Suppressor macrophage (primary cell): ENCODE data around the gene WHAMM.
"Not testable (repeated sequence)": the region's sequence is repeated elsewhere in the genome, so short reads cannot be mapped to it uniquely, and the experiment has no call there.

Experiments
- DNase-seq, 4 experiments: peaks; one replicate each; pipeline ENCODE4 v3.0.0-alpha.2; 2020 to 2022

Gene WHAMM

GRCh38 chr15:82865981-82866380 is 56.6 kb downstream of the WHAMM start:
- not testable (repeated sequence) for DNase-seq

DNA sequence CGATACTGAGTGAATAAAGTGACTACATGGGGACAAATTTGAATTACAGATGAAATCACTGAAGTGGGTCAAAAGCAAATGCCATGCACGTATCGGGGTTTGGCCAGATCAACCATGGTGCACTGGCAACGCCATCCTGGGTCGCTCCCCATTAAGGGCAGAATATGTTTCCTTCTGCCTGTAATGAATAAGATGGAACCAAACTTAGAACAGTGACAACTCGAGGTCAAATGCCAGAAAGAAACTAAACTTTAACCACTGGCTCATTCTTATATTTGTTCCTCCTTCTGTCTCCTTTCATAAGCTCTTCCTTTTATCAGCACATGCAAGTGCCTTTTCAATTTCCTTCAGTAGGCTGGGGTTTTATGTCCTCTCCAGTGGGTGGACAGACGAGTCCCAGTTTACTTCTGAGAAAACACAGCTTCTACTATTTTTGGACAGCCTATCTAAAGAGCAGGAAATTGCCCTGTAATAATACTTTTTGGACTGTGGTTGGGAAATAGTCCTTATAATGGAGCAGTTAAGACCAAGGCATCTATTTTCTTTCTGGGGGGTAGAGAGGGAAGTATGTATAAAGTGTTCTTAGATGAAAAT is 61.4 kb downstream of the WHAMM start:
- peak; percentile 36 to 72 (median 56) for DNase-seq

DNA sequence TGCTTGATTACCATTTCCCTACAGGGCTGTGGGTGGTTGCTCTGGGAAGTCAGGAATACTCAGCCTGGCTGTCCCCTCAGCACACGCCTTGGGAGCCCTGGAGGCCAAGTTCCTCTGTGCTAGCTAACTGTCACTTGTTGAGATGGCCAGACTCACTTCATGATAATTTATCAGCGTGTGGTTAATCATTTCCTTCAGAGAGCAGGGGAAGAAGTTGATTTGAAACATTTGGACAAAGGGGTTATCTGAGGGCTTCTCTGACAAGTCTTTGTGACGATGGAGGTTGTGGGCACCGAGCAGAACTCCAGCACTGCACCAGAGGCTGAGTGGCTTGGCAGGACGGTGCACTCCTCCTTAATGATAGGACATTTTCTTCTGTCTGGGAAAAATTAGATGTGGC is 61.9 kb downstream of the WHAMM start:
- DNase-seq, result peak; percentile 32 to 67 (median 51)

GRCh38 chr15:82871832-82872484 is 62.5 kb downstream of the WHAMM start:
- peak in 1 of 4 experiments; percentile 22 for DNase-seq

DNA sequence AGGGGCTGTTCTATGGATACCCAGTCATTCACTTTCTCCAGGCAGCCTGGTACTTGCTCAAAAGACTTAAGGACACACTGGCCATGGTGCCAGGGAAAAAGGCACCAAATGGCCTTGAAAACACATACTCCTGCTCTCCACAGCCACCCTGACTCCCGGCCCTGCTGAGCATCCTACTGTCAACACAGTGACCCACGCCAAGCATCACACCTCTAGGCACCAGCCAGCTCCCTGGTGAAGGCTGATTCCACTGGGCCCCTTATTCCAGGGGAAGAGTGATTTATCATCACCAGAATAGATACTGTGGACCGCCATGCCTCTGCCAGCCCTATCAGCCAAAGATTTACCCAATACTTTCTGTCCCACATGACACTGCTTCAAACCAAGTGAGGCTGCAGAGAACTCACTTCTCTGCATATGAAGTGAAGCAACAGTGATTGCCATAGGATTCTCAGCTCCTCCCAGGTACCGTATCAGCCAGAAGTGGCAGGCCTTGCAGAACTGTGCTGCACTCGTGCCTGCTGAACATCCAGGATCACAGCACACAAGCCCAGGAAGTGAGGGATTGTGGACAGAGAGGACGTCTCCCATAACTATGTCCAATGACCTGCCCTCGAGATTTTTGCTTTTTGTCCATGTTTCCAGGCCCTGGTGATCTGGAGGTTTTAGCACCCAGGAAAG is 63.7 kb downstream of the WHAMM start:
- DNase-seq, result no peak

- no peak for DNase-seq
These were observed 64.8 kb downstream of the WHAMM start for GRCh38 chr15:82874267-82874666.

- no peak for DNase-seq
These were observed 65.5 kb downstream of the WHAMM start for GRCh38 chr15:82874961-82875360.

DNA sequence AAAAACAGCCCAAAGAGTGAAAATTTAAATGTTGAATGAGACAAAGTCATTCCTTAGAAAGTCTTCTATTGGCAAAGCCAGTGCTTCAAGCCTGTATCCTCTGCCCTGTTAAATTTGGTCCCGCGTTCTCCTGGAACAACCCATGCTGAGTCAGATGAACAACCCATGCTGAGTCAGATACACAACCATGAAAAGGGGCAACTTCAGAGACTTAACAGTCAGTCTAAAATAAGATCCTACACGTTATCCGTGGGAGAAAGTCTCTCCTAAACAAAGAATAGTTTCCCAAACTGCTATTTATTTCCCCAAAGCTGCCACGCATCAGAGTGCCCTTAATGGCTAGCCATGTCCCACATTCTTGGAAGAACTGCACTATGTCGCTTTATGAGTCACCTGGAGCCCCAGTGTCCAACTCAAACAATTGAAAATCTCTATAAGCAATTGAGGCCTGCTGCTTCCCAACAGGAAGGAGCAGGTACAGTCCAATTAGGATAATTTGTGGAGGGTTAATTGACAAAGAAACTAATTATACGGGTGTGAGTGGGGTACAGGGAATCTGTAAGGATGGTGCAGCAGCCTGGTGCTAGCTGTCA is 66.1 kb downstream of the WHAMM start:
- DNase-seq, result no peak

GRCh38 chr15:82877825-82878224 is 68.4 kb downstream of the WHAMM start:
- DNase-seq, result no peak

DNA sequence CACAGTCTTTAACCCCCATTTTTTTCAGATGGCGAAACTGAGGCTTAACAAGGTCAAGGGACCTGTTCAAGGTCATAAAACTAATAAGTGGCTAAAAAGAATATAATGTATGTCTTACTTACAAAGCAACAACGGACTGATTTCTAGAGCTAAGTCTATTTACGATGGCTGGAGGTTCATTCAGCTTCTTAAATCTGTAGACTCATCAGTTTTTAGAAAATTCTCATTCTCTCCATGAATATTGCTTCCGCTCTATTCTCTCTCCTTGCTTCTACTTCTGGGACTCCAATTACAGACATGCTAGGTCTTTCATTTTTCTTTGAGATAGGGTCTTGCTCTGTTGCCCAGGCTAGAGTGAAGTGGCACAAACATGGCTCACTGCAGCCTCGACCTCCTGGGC is 68.9 kb downstream of the WHAMM start:
- no peak for DNase-seq

DNA sequence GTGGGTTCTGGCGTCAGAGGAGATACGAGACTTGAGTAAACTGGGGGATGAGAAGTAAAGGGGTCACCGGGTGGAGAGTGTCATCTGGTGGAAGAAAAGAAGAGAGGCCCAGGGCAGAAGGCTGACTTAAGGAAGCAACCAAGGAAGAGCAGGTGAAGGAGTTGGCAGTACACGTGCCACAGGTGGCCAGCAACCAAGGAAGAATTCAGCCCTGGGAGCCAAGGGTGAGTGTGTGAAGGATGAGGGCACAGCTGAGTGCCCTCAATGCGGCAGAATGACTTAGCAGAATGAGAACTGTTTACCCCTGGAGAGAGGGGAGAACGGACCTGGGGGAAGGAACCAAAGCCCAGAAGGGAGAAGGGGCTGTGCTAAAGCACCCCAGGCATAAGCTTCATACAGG is 71.3 kb downstream of the WHAMM start:
- no peak for DNase-seq

DNA sequence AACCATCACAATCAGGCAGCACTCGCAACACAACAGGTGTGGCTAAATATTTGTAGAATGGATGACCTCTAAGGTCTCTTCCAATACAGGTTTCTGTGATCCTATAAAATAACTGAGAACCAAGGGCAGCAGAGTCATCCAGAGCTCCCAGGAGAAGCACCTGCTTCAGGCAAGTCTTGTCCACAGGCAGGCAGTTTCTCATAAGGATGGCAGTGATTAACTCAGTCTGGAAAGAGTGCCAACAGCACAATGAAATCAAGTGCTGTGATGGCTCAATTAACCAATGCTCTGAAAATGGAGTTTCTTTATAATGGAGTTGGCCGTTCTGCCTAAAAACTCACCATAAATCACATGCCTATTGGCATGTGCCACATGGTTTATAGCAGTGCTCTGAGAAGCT is 72.3 kb downstream of the WHAMM start:
- no peak for DNase-seq

DNA sequence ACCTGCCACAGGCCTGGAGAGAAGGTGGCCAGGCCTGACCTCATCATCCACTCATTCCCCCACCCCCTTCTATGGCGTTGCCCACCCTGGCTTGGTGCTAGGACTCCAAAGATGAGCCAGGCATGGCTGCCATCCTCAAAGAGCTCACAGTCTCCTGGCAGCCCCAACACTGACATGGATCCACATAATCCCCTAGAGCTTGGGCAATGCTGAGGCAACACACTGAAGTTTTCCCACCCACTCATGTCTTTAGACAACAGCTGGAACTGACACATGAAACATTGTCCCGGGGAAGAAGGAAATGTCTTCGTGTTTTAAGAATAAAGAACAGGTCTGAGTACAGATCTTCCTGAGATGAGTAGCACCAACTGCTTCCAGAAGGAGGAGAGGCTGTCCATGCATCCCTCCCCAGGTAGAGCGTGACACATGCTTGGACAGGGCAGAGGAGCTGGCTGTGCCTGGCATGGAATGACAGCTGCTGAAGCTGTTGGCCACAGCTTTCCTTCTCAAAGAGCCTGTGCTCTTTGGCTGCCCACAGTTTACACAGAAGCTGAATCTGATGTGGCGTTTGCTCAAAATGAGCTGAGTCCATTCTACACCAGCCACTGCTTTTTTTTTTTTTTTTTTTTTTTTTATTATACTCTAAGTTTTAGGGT is 73.0 kb downstream of the WHAMM start:
- DNase-seq, result peak; percentile 8 to 61 (median 31)
